NCI-H526 treated with DMSO at 0.1 percent for 48 hours (cell line): ENCODE results near the gene PES1.
A peak's percentile ranks its signal among the peaks of the same experiment; 100 is the strongest.
"Not testable (repeated sequence)": the region's sequence is repeated elsewhere in the genome, so short reads cannot be mapped to it uniquely, and the experiment has no call there.

Experiments used
- DNase-seq: peaks from one replicate; lab custom pipeline; 2025; lab: John Stamatoyannopoulos, UW

PES1 gene

DNA sequence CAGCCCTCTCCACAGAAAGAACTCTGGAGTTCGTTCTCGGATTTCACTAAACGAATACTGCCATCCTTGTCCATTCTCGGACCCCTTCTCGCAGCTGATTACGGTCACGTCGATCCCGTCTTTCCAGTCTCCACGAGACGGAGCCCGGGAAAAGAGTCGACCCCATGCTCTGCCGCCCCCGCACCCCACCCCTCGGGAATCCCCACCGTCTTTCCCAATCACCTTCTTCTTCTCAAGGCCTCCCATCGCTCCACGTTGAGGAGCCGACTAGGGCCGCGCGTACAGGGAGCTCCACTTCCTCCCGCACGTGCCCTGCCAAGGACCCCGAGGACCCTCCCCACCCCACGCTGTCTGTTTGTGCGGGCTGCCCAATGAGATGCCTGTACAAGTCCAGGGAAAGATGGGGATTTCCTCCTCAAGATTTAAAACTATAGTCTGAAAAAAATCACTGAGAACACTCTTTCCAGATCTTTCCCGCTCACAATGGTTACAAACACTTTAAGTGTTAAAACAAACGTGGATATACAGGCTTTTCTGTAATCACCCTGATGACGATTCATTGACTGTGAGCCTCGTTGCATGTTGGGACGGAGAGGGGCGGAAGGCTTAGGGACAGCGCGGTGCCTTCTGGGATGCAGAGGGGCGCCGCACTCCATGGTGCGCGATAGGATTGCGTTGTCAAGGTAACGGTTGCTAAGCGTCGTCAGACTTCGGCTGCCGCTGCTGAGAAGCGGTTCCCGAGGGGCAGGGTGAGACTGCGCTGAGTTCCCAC is at the start of gene PES1:
PES1 (minus strand) TSS at position 323 of the 772 bp plus-strand sequence; CDS start at position 246, 77 bp downstream.
- DNase-seq = peak; percentile 98

DNA sequence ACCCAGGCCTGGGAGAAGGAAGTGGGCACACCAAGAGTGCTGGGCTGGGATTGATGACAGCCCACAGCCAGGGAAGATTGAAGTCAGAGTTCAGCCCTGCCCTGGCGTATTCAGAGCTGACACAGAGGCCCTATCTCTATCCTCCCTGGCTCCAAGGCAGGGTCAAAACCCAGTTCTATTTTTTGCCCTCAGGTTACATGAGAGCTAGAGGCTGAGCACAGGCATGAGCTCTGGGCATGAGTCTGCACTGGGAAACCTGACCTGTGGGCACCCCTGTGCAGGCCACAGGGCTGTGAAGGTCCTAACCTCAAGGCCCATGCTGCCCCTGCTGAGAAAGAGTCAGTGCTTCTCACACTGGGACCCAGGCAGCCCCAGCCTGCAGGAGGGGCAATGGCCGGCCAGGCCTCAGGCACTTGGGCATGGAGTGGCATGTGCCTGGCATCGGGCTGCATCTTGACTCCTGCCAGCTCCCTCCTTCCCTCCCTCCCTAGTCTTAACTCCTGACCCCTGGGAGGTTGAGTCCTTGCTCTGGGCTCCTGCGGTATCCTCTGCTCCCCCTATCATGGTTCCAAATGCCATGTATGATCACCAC is 49.2 kb upstream of the PES1 start:
- DNase-seq = no peak

GRCh38 chr22:30640361-30640760 is 48.7 kb upstream of the PES1 start:
- DNase-seq = no peak

DNA sequence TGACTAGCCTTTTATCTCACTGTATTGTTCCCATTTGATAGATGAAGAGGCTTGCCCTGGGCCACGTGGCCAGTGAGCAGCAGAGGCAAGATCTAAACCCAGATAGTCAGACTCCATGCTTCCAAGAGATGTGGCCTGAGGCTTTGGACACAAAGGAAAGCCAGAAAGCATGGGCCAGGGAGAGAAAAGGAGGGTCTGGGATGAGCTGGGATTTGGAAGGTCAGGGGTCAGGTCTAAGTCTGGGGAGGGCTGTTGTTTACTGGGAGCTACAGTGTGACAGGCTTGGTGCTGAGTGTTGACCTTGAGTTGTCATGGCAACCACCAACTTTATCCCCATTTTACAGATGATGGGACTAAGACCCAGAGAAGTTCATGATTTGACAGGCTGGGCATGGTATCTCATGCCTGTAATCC is 46.0 kb upstream of the PES1 start:
- no peak for DNase-seq

DNA sequence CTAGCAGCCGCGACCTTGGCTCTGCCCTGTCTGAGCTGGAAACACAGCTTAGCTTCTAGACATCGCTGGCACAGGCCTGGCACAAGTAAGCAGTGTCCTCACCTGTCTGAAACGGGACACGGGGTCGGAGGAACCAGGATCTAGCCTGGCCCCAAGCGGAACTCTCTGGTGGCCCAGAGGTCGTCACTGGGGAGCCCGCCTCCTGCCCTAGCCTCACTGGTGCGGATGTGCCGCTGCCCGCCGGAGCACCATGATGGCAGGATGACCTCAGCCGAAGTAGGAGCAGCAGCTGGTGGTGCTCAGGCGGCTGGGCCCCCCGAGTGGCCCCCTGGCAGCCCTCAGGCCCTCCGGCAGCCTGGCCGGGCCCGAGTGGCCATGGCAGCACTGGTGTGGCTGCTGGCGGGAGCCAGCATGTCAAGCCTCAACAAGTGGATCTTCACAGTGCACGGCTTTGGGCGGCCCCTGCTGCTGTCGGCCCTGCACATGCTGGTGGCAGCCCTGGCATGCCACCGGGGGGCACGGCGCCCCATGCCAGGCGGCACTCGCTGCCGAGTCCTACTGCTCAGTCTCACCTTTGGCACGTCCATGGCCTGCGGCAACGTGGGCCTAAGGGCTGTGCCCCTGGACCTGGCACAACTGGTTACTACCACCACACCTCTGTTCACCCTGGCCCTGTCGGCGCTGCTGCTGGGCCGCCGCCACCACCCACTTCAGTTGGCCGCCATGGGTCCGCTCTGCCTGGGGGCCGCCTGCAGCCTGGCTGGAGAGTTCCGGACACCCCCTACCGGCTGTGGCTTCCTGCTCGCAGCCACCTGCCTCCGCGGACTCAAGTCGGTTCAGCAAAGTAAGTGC is 44.7 kb upstream of the PES1 start:
- no peak for DNase-seq

- peak; percentile 74 for DNase-seq
These were observed 43.8 kb upstream of the PES1 start, which contains the start of gene SLC35E4 for GRCh38 chr22:30635273-30636225. TSS of gene SLC35E4 (plus strand) at chr22:30635781. CDS start at chr22:30636451, 670 bp downstream.

DNA sequence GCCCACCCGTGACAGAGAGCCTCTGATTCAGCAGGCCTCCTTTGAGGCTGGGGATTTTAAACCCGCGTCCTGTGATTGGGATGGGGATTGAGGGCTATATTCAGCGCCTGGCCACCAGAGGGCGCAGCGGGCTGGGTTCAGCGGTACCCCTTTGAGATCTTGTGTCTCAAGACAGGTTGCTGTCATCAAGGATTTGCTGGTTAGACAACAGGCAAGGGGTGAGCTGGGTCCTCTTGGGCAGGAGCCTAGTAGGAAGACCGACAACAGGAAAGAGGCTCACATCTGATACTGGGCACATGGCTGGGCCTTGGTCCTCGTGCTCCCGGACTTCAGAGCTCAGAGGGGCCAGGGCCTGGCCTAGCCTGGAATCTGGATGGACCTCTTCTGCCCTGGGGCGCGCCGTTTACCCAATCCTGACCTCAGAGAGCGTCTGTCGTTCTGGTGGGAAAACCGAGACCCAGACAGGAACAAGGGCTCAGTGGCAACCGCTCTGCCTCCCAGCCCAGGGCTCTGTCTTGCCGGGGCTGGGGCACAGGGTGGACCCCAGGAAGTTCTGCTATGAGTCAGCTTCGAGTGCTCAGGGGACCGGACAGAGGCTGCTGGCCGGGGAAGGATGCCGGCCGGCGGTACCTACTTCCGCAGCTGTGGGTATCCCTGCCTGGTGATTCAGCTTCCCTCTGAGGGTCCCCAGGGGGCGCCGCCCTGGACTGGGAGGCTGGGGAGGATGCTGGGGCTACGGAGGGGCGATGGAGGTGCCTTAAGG is 42.9 kb upstream of the PES1 start:
- DNase-seq = peak; percentile 78

DNA sequence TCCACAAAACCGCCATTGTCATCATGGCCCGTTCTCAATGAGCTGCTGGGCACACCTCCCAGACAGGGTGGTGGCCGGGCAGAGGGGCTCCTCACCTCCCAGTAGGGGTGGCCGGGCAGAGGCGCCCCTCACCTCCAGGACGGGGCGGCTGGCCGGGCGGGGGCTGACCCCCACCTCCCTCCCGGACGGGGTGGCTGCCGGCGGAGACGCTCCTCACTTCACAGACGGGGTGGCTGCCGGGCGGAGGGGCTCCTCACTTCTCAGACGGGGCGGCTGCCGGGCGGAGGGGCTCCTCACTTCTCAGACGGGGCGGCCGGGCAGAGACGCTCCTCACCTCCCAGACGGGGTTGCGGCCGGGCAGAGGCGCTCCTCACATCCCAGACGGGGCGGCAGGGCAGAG is 39.8 kb upstream of the PES1 start:
- not testable (repeated sequence) for DNase-seq

GRCh38 chr22:30628491-30628890 is 36.8 kb upstream of the PES1 start:
- DNase-seq = no peak

- no peak for DNase-seq
These were observed 35.8 kb upstream of the PES1 start for GRCh38 chr22:30627471-30627870.

DNA sequence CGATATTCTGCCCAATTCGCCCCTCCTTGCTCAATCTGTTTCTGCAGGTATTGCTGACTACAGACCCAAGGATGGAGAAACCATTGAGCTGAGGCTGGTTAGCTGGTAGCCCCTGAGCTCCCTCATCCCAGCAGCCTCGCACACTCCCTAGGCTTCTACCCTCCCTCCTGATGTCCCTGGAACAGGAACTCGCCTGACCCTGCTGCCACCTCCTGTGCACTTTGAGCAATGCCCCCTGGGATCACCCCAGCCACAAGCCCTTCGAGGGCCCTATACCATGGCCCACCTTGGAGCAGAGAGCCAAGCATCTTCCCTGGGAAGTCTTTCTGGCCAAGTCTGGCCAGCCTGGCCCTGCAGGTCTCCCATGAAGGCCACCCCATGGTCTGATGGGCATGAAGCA is 34.7 kb upstream of the PES1 start:
- DNase-seq = no peak

GRCh38 chr22:30619909-30620308 is 28.2 kb upstream of the PES1 start:
- not testable (repeated sequence) for DNase-seq

DNA sequence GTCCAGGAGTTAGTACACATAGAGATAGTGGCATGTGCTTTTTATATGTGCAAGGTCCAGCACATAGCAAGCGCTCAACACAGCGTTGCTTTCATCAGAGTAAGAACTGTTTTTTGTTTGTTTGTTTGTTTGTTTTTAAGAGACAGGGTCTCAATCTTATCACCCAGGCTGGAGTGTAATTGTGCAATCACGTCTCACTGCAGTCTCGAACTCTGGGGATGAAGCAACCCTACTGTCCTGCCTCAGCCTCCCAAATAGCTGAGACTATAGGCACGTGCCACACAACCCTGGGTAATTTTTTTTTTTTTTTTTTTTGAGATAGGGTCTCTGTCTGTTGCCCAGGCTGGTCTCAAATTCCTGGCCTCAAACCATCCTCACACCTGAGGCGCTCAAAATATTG is 26.1 kb upstream of the PES1 start:
- DNase-seq = no peak

DNA sequence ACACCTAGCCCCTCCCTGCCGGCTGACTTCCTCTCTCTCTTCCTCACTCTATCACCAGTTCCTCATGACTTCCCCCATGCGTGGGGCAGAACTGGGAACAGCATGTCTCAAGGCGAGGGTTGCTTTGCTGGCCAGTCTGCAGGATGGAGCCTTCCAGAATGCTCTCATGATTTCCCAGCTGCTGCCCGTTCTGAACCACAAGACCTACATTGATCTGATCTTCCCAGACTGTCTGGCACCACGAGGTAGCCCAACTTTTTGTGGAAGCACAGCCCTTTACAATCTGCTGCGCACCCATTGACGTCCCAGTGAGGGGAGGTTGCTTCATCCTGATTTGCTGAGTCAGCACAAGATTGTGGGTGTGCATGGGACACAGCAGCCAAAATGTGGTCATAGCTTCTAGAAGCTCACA is 23.8 kb upstream of the PES1 start:
- DNase-seq = no peak

DNA sequence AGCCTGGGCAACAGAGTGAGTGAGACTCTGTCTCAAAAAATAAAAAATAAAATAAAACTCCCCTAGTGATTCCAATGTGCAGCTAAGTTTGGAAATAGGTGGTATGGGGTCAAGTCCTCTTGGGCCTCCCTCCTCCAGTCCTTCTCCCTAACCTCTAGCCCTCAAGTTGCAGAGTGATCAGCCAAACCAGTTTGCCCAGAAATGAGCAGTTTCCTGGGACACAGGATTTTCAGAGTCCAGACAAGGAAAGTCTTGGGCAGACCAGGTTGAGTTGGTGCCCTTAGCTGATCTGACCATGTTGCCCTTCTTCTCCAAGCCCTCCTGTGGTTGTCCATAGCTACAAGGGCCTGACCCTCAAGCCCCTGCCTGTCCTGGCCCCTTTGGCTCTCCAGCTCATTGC is 23.2 kb upstream of the PES1 start:
- DNase-seq = no peak

DNA sequence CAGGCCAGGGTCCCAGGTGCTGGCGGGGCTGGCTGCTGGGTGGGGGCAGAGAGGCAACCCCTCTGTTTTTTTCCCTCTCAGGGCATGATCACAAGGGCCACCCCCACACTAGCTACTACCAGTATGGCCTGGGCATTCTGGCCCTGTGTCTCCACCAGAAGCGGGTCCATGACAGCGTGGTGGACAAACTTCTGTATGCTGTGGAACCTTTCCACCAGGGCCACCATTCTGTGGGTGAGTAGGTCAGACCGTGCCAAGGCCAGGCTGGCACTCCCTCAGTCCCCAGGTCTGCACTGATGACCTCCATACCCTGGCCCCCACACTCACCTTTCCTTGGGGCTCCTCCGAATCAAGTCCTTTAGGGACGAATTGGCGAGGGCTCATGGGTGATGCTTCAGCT is 22.6 kb upstream of the PES1 start:
- DNase-seq = no peak

GRCh38 chr22:30612789-30613188 is 21.1 kb upstream of the PES1 start:
- DNase-seq = no peak

- DNase-seq = no peak
These were observed 19.5 kb upstream of the PES1 start for GRCh38 chr22:30611197-30611596.

GRCh38 chr22:30610299-30610698 is 18.6 kb upstream of the PES1 start:
- no peak for DNase-seq

DNA sequence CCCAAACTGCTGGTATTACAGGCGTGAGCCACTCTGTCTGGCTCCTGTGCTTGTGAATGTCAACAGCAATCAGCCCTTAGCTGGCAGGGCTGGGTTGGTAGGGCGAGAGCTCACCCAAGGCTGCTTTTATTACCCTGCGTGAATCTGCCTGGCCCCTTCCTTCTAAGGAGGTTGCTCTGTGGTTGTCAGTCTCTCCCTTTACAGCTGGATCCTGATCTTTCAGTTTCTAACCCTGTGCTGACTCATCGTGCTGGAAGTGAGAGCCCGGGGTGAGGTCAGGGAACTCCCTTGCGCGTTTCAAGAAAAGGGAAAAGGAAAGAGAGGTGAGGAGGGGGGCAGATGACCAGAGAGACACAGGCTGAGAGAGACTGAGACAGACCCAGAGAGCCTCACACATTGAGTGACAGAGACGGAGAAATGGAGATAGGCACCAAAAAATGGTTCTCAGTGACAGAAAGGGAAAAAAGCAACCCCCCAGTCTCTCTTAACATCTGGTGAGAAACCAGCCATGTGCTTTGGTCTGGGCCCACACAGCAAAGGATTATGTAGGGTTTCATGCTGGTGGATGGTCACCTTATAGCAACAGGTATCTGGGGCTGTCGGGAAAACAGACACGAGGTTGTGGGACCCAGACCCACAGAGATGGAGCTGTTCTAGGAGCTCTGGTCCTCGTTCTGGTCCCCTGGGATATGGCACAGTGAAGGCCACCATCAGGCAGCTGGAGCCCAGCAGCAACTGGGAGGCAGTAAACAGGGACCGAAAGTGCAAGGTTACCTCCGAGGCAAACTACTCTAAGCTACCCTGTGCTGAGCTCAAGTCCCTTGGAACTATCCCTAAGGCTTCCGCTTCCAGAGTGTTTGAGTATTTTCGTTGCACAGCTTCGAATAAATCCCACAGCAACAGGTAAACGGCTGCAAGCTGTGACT is 17.8 kb upstream of the PES1 start:
- no peak for DNase-seq
